Neural progenitor cell (in vitro differentiated cells): ENCODE results near the gene RPL18. TPM values are rescaled to one million over a fixed set of nuclear protein-coding genes. Genes with fewer than 3 reads are reported as not detected.

Source experiments
- DNase-seq: peaks from one replicate; pipeline ENCODE4 v3.0.0-alpha.2; 2016; ENCODE audit warnings: low spot score
- H2AFZ ChIP-seq: fragments of 200-600 bp; sonication (generic); replicated peaks from 2 replicates; pipeline ENCODE4 v1.6.1; 2016; ENCODE audit warnings: antibody characterized with exemption
- H3F3A ChIP-seq: fragments of 200-600 bp; sonication (generic); 2 replicates; pipeline ENCODE4 v1.6.1; 2016; ENCODE audit warnings: antibody characterized with exemption, low read depth
- H3K27ac ChIP-seq: fragments of 200-600 bp; sonication (generic); 2 replicates; pipeline ENCODE4 v1.5.1; 2016; ENCODE audit warnings: mild to moderate bottlenecking
- H3K27me3 ChIP-seq: fragments of 200-600 bp; sonication (generic); 2 replicates; pipeline ENCODE4 v1.6.1; 2016; ENCODE audit warnings: mild to moderate bottlenecking, moderate library complexity
- H3K36me3 ChIP-seq: fragments of 200-600 bp; sonication (generic); 2 replicates; pipeline ENCODE4 v1.5.1; 2016
- H3K4me1 ChIP-seq: fragments of 200-600 bp; sonication (generic); 2 replicates; pipeline ENCODE4 v1.6.1; 2016; ENCODE audit warnings: mixed run types
- H3K4me2 ChIP-seq: fragments of 200-600 bp; sonication (generic); 2 replicates; pipeline ENCODE4 v1.6.1; 2016
- H3K4me3 ChIP-seq: fragments of 200-600 bp; sonication (generic); 2 replicates; pipeline ENCODE4 v1.5.1; 2016
- H3K79me2 ChIP-seq: fragments of 200-600 bp; sonication (generic); 2 replicates; pipeline ENCODE4 v1.6.1; 2016; ENCODE audit warnings: low read depth
- H3K9ac ChIP-seq: fragments of 200-600 bp; sonication (generic); 2 replicates; pipeline ENCODE4 v1.6.1; 2016
- H3K9me3 ChIP-seq: fragments of 200-600 bp; sonication (generic); 2 replicates; pipeline ENCODE4 v1.5.1; 2016; ENCODE audit warnings: low read depth
- H4K20me1 ChIP-seq: fragments of 200-600 bp; sonication (generic); 2 replicates; pipeline ENCODE4 v1.6.1; 2016; ENCODE audit warnings: low read depth
- H3K27ac Mint-ChIP-seq: 3 replicates; pipeline ENCODE4 v1.8.0; 2021; ENCODE audit warnings: mixed read lengths
- H3K27me3 Mint-ChIP-seq: 2 replicates; pipeline ENCODE4 v1.8.0; 2022; ENCODE audit warnings: low read depth, mild to moderate bottlenecking, inconsistent platforms, moderate library complexity, mixed read lengths; ENCODE audit not compliant: insufficient read depth
- H3K36me3 Mint-ChIP-seq: 3 replicates; pipeline ENCODE4 v1.8.0; 2021; ENCODE audit warnings: mixed read lengths
- H3K4me1 Mint-ChIP-seq: 3 replicates; pipeline ENCODE4 v1.8.0; 2021; ENCODE audit warnings: mixed read lengths
- H3K4me3 Mint-ChIP-seq: 3 replicates; pipeline ENCODE4 v1.8.0; 2021; ENCODE audit warnings: mild to moderate bottlenecking, moderate library complexity, mixed read lengths
- H3K9me3 Mint-ChIP-seq: 3 replicates; pipeline ENCODE4 v1.8.0; 2020; ENCODE audit warnings: mixed read lengths
- EZH2 ChIP-seq: fragments of 200-600 bp; sonication (generic); IDR thresholded peaks from 2 replicates; pipeline ENCODE4 v1.6.1; 2017; ENCODE audit warnings: antibody characterized with exemption, mild to moderate bottlenecking, moderate library complexity
- EZH2phosphoT487 ChIP-seq: fragments of 200-600 bp; sonication (generic); IDR thresholded peaks from 2 replicates; pipeline ENCODE4 v1.6.1; 2017; ENCODE audit warnings: antibody characterized with exemption
- total RNA-seq: library from RNA; depleted of rRNA; stranded (reverse); fragments of >200 nt; gene quantifications from 2 replicates; pipeline ENCODE4 v1.2.3, GENCODE V29; 2015; ENCODE audit warnings: low replicate concordance
- TF ChIP-seq, protein P1 (sequence below): fragments of 200-600 bp; sonication (generic); IDR thresholded peaks from 2 replicates; pipeline ENCODE4 v1.5.1; 2017; ENCODE audit warnings: antibody characterized with exemption, mild to moderate bottlenecking

RPL18 gene
- total RNA-seq, 1 donor from 2014 or later: 1,962 TPM

GRCh38 chr19:48661711-48662090 lies 42.7 kb upstream of the RPL18 start:
- no peak overlapping the region for H3K9ac ChIP-seq
- Mint-ChIP-seq H3K4me3 (no peak overlapping the region), H3K9me3 (peaks cover 2% of the 10 kb centered on the region), H3K27ac (no peak overlapping the region), H3K4me1 (peaks cover 14% of the 10 kb centered on the region), H3K36me3 (no peaks in the 10 kb centered on the region), H3K27me3 (peaks cover 3% of the 10 kb centered on the region)
- H3K79me2 ChIP-seq: no peaks in the 10 kb centered on the region
- H3K4me1 ChIP-seq: peaks cover 8% of the 10 kb centered on the region
- no peaks in the 10 kb centered on the region for H3K27me3 ChIP-seq
- no peak overlapping the region for H3K4me3 ChIP-seq
- H4K20me1 ChIP-seq: no peaks in the 10 kb centered on the region
- TF ChIP-seq EZH2phosphoT487: no peak
- H3K4me2 ChIP-seq: no peak overlapping the region
- H3F3A ChIP-seq: peaks cover 10% of the 10 kb centered on the region
- no peak overlapping the region for H3K27ac ChIP-seq
- no peaks in the 10 kb centered on the region for H3K9me3 ChIP-seq
- no peak for DNase-seq
- H2AFZ ChIP-seq: no peak overlapping the region
- no peaks in the 10 kb centered on the region for H3K36me3 ChIP-seq

- no peak overlapping the region for H3K9ac ChIP-seq
- peak overlapping the region; percentile 35 for H3K27ac Mint-ChIP-seq
These were observed 42.1 kb upstream of the RPL18 start for GRCh38 chr19:48660852-48661710.

GRCh38 chr19:48659768-48660167 lies 40.8 kb upstream of the RPL18 start:
- H3K27ac ChIP-seq: no peak overlapping the region
- no peaks in the 10 kb centered on the region for H3K36me3 Mint-ChIP-seq

More at GRCh38 chr19:48660852-48661710, 42.1 kb upstream of the RPL18 start:
- no peaks in the 10 kb centered on the region for H3K36me3 ChIP-seq
- no peaks in the 10 kb centered on the region for H3K36me3 Mint-ChIP-seq
- H2AFZ ChIP-seq: no peak overlapping the region
- DNase-seq: peak; percentile 73
- TF ChIP-seq, protein P1, sequence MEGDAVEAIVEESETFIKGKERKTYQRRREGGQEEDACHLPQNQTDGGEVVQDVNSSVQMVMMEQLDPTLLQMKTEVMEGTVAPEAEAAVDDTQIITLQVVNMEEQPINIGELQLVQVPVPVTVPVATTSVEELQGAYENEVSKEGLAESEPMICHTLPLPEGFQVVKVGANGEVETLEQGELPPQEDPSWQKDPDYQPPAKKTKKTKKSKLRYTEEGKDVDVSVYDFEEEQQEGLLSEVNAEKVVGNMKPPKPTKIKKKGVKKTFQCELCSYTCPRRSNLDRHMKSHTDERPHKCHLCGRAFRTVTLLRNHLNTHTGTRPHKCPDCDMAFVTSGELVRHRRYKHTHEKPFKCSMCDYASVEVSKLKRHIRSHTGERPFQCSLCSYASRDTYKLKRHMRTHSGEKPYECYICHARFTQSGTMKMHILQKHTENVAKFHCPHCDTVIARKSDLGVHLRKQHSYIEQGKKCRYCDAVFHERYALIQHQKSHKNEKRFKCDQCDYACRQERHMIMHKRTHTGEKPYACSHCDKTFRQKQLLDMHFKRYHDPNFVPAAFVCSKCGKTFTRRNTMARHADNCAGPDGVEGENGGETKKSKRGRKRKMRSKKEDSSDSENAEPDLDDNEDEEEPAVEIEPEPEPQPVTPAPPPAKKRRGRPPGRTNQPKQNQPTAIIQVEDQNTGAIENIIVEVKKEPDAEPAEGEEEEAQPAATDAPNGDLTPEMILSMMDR: no peak
- TF ChIP-seq EZH2: no peak
- TF ChIP-seq EZH2phosphoT487: no peak
- peaks cover 13% of the 10 kb centered on the region for H3F3A ChIP-seq
- H3K9me3 ChIP-seq: no peaks in the 10 kb centered on the region
- H3K4me2 ChIP-seq: no peak overlapping the region
- peaks cover 9% of the 10 kb centered on the region for H3K4me1 ChIP-seq
- H3K79me2 ChIP-seq: no peaks in the 10 kb centered on the region
- H3K9me3 Mint-ChIP-seq: peaks cover 2% of the 10 kb centered on the region
- H3K4me3 ChIP-seq: no peak overlapping the region
- H4K20me1 ChIP-seq: no peaks in the 10 kb centered on the region
- peak overlapping the region; percentile 66 for H3K4me3 Mint-ChIP-seq
- peaks cover 15% of the 10 kb centered on the region for H3K4me1 Mint-ChIP-seq
- H3K27me3 Mint-ChIP-seq: peaks cover 3% of the 10 kb centered on the region
- no peak overlapping the region for H3K27ac ChIP-seq
- H3K27me3 ChIP-seq: no peaks in the 10 kb centered on the region

More at GRCh38 chr19:48659768-48660167, 40.8 kb upstream of the RPL18 start:
- H3F3A ChIP-seq: peaks cover 14% of the 10 kb centered on the region
- no peak overlapping the region for H2AFZ ChIP-seq
- H3K9me3 ChIP-seq: no peaks in the 10 kb centered on the region
- no peak overlapping the region for H3K4me2 ChIP-seq
- no peak overlapping the region for H3K4me3 ChIP-seq
- no peak for DNase-seq
- no peak overlapping the region for H3K9ac ChIP-seq
- H3K4me1 ChIP-seq: peaks cover 9% of the 10 kb centered on the region
- Mint-ChIP-seq H3K4me3 (no peak overlapping the region), H3K27me3 (peaks cover 5% of the 10 kb centered on the region), H3K27ac (no peak overlapping the region), H3K9me3 (peaks cover 2% of the 10 kb centered on the region), H3K4me1 (peaks cover 15% of the 10 kb centered on the region)
- no peaks in the 10 kb centered on the region for H3K79me2 ChIP-seq
- TF ChIP-seq EZH2phosphoT487: no peak
- TF ChIP-seq EZH2: no peak
- TF ChIP-seq, protein P1: no peak
- H3K27me3 ChIP-seq: no peaks in the 10 kb centered on the region
- no peaks in the 10 kb centered on the region for H3K36me3 ChIP-seq
- no peaks in the 10 kb centered on the region for H4K20me1 ChIP-seq
